ENCODE measurements around the gene SETD2.

SETD2 gene

GRCh38 chr3:47103619-47104018 is 60.3 kb downstream of the SETD2 start:
- no peak overlapping the region for H3K27ac ChIP-seq
- TF ChIP-seq CTCF (conservative IDR thresholded peaks at IDR 0.05; ENCODE audit: low read depth) = no peak
- POLR2A ChIA-PET (ENCODE audit: low non-redundant PET) = no interaction called here
- DNase-seq (ENCODE audit: low spot score) = no peak
- CTCF ChIA-PET = no interaction called here

GRCh38 chr3:47102081-47102600 is 61.8 kb downstream of the SETD2 start:
- CTCF ChIA-PET = no interaction called here
- DNase-seq (ENCODE audit: low spot score) = no peak
- POLR2A ChIA-PET (ENCODE audit: low non-redundant PET) = no interaction called here

GRCh38 chr3:47098910-47099309 is 65.0 kb downstream of the SETD2 start:
- CTCF ChIA-PET = interaction anchor here (0.6 kb wide), 1 partner anchor 192 kb away, joined by 3 read pairs; no protein-coding TSS in a partner anchor
- POLR2A ChIA-PET (ENCODE audit: low non-redundant PET) = no interaction called here
- DNase-seq (ENCODE audit: low spot score) = no peak
- TF ChIP-seq CTCF (conservative IDR thresholded peaks at IDR 0.05; ENCODE audit: low read depth) = no peak
- no peak overlapping the region for H3K27ac ChIP-seq

More at GRCh38 chr3:47102081-47102600, 61.8 kb downstream of the SETD2 start:
- H3K27ac ChIP-seq = no peak overlapping the region
- no peak for TF ChIP-seq CTCF (conservative IDR thresholded peaks at IDR 0.05; ENCODE audit: low read depth)

GRCh38 chr3:47097864-47098263 is 66.0 kb downstream of the SETD2 start:
- no peak for TF ChIP-seq CTCF (conservative IDR thresholded peaks at IDR 0.05; ENCODE audit: low read depth)
- POLR2A ChIA-PET (ENCODE audit: low non-redundant PET) = no interaction called here
- H3K27ac ChIP-seq = no peak overlapping the region
- CTCF ChIA-PET = interaction anchor here (0.7 kb wide), 1 partner anchor 1145 kb away, joined by 8 read pairs; no protein-coding TSS in a partner anchor
- DNase-seq (ENCODE audit: low spot score) = no peak

GRCh38 chr3:47096959-47097358 is 67.0 kb downstream of the SETD2 start:
- POLR2A ChIA-PET (ENCODE audit: low non-redundant PET) = no interaction called here
- CTCF ChIA-PET = interaction anchor here (0.6 kb wide), 1 partner anchor 25 kb away, joined by 3 read pairs; no protein-coding TSS in a partner anchor
- DNase-seq (ENCODE audit: low spot score) = no peak

GRCh38 chr3:47092090-47092489 is 71.8 kb downstream of the SETD2 start:
- no peak for DNase-seq (ENCODE audit: low spot score)
- CTCF ChIA-PET = no interaction called here
- H3K27ac ChIP-seq = no peak overlapping the region
- TF ChIP-seq CTCF (conservative IDR thresholded peaks at IDR 0.05; ENCODE audit: low read depth) = no peak
- POLR2A ChIA-PET (ENCODE audit: low non-redundant PET) = no interaction called here

More at GRCh38 chr3:47096959-47097358, 67.0 kb downstream of the SETD2 start:
- TF ChIP-seq CTCF (conservative IDR thresholded peaks at IDR 0.05; ENCODE audit: low read depth) = no peak
- H3K27ac ChIP-seq = no peak overlapping the region
